ENCODE results near the gene PANX2.
A peak's percentile ranks its signal among the peaks of the same experiment; 100 is the strongest.

PANX2 gene

GRCh38 chr22:50209893-50210292 is 39.4 kb downstream of the PANX2 start:
- ChIA-PET POLR2A (no interaction called here), CTCF (interaction anchor here (1.8 kb wide), 1 partner anchor 60 kb away, joined by 21 read pairs; no protein-coding TSS in a partner anchor)
- TF ChIP-seq, protein P1, sequence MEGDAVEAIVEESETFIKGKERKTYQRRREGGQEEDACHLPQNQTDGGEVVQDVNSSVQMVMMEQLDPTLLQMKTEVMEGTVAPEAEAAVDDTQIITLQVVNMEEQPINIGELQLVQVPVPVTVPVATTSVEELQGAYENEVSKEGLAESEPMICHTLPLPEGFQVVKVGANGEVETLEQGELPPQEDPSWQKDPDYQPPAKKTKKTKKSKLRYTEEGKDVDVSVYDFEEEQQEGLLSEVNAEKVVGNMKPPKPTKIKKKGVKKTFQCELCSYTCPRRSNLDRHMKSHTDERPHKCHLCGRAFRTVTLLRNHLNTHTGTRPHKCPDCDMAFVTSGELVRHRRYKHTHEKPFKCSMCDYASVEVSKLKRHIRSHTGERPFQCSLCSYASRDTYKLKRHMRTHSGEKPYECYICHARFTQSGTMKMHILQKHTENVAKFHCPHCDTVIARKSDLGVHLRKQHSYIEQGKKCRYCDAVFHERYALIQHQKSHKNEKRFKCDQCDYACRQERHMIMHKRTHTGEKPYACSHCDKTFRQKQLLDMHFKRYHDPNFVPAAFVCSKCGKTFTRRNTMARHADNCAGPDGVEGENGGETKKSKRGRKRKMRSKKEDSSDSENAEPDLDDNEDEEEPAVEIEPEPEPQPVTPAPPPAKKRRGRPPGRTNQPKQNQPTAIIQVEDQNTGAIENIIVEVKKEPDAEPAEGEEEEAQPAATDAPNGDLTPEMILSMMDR (IDR thresholded peaks at IDR 0.05; ENCODE audit: control extremely low read depth, extremely low read depth, low read depth, missing control alignments) = peak; percentile 88
- peak; percentile 86 for DNase-seq (ENCODE audit: extremely low spot score)

DNA sequence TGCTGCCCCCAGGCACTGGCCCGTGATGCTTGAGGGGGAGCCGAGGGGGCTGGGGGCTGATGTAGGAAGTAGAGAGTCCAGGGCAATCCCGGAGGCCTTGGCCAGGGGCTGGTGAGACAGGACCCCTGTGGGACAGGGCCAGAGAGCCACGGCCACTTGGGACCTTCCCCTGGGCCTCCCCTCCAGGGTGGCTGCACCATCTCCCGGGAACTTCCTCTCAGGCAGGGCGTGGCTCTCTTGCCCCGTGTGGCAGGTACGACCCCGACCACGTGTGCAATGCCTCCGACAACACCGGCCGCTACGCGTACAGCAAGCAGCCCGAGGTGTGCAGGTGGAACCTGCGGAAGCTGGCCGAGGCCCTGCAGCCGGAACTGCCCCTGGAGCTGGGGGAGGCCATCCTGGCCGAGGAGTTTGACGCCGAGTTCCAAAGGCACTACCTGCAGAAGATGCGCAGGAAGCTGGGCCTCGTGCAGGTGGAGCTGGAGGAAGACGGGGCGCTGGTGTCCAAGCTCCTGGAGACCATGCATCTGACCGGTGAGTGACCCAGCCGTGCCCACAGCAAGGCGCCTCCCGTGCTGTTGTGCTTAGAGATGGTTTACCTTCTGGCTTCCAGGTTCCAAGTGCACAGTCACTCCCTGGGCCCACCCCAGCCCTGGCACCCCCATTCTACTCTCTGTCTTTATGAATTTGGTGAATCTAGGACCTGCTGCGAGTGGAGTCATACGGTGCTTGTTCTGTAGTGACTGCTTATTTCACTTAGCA is 40.0 kb downstream of the PANX2 start:
- POLR2A ChIA-PET = no interaction called here
- no peak for DNase-seq (ENCODE audit: extremely low spot score)
- TF ChIP-seq, protein P1 (IDR thresholded peaks at IDR 0.05; ENCODE audit: control extremely low read depth, extremely low read depth, low read depth, missing control alignments) = no peak
- CTCF ChIA-PET = interaction anchor here (1.2 to 2.8 kb wide), 4 partner anchors 10 to 280 kb away, joined by 3 to 21 read pairs (median 6); no protein-coding TSS in a partner anchor

DNA sequence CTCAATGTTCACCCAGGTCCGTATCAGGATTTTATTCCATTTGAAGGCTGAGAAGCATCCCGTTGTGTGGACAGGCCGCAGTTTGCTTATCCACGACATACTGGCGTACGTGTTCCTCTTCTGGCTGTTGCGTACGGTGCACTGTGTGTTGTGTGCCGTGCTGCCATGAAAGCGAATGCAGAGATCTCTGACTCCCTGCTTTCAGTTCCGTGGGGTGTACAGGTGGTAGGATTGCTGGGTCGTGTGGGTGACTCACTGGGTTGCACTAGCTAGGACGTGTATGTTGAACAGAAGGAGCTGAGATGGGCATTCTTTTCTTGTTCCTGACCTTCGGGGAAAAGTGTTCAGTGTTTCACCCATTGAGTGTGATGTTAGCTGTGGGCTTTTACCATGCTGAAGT is 40.6 kb downstream of the PANX2 start:
- no peak for DNase-seq (ENCODE audit: extremely low spot score)
- TF ChIP-seq, protein P1 (IDR thresholded peaks at IDR 0.05; ENCODE audit: control extremely low read depth, extremely low read depth, low read depth, missing control alignments) = no peak
- POLR2A ChIA-PET = no interaction called here
- CTCF ChIA-PET = interaction anchor here (0.8 to 2.8 kb wide), 5 partner anchors 10 to 280 kb away, joined by 3 to 21 read pairs (median 6); no protein-coding TSS in a partner anchor

DNA sequence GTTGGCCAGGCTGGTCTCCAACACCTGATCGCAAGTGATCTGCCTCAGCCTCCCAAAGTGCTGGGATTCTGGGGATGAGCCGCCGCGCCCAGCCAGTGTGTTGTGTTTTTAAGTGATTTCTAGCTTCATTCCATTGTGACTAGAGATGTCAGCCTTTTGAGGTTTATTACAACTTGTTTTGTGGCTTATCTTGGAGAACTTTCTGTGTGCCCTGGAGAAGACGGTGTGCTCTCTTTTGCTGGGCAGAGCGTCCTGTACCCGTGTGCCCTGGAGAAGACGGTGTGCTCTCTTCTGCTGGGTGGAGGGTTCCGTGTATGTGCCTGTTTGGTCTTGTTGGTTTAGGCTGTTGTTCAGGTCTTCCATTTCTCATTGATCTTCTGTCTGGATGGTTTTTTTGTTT is 42.7 kb downstream of the PANX2 start:
- TF ChIP-seq, protein P1 (IDR thresholded peaks at IDR 0.05; ENCODE audit: control extremely low read depth, extremely low read depth, low read depth, missing control alignments) = no peak
- CTCF ChIA-PET = interaction anchor here (2.8 to 4.1 kb wide), 2 partner anchors 8 to 64 kb away, joined by 7 to 17 read pairs; no protein-coding TSS in a partner anchor
- no peak for DNase-seq (ENCODE audit: extremely low spot score)
- POLR2A ChIA-PET = interaction anchor here (0.6 kb wide), 1 partner anchor 15 kb away, joined by 3 read pairs; no protein-coding TSS in a partner anchor

DNA sequence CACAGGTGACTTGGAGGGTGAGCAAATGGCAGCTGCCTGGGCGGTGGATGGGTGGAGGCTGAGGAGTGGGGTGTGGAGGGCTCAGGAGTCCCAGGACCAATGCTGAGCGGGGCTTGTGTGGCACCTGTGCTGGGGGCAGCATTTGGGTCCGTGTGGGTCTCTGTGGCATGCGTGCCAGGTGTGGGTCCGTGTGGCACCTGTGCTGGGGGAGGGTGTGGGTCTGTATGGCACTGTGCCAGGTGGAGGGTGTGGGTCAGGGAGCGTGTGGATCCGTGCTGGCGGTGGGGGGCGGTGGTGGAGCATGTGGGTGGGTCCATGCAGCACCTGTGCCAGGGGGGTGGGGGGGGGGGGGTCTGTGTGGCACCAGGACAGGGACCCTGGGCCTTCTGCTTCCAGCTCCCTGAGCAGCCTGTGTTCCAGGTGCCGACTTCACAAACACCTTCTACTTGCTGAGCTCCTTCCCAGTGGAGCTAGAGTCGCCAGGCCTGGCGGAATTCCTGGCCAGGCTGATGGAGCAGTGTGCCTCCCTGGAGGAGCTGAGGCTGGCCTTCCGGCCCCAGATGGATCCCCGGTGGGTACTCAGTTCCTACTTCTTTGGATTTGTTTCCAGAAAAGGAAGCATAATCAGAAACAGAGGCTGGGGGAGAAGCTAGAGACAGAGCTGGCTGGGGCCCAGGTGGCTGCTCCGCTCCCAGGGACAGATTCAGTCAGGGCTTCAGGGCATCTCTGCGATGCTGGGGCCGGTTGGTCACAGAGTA is 44.9 kb downstream of the PANX2 start:
- POLR2A ChIA-PET = interaction anchor here (0.6 kb wide), 2 partner anchors 47 to 306 kb away, joined by 3 to 6 read pairs; no protein-coding TSS in a partner anchor
- CTCF ChIA-PET = interaction anchor here (0.9 to 4.1 kb wide), 5 partner anchors 7 to 285 kb away, joined by 3 to 17 read pairs (median 3); no protein-coding TSS in a partner anchor
- DNase-seq (ENCODE audit: extremely low spot score) = no peak
- TF ChIP-seq, protein P1 (IDR thresholded peaks at IDR 0.05; ENCODE audit: control extremely low read depth, extremely low read depth, low read depth, missing control alignments) = no peak

- ChIA-PET CTCF (interaction anchor here (0.9 to 4.1 kb wide), 2 partner anchors 8 to 67 kb away, joined by 3 to 17 read pairs; no protein-coding TSS in a partner anchor), POLR2A (interaction anchor here (0.6 kb wide), 2 partner anchors 47 to 307 kb away, joined by 3 to 6 read pairs; no protein-coding TSS in a partner anchor)
- no peak for DNase-seq (ENCODE audit: extremely low spot score)
- TF ChIP-seq, protein P1 (IDR thresholded peaks at IDR 0.05; ENCODE audit: control extremely low read depth, extremely low read depth, low read depth, missing control alignments) = no peak
Observed at GRCh38 chr22:50216055-50216683, 45.6 kb downstream of the PANX2 start.
